OCI-LY7 (cell line): ENCODE results near the gene GADD45A. TPM values are rescaled to one million over a fixed set of nuclear protein-coding genes. Genes with fewer than 3 reads are reported as not detected.

Source experiments
- BruUV-seq: library from RNA; stranded (reverse); fragments of 400-500 nt; replicated peaks from 2 replicates; lab custom pipeline; 2021; lab: Mats Ljungman, UMichigan
- CTCF ChIA-PET: fragments of 300-600 bp; sonication (Branson Sonifier 250); formaldehyde crosslinking; loops from one replicate; lab custom pipeline; 2022; ENCODE audit warnings: antibody characterized with exemption; ENCODE audit not compliant: unreplicated experiment; lab: Charles Lee
- POLR2A ChIA-PET: fragments of 300-600 bp; sonication (Branson Sonifier 250); formaldehyde crosslinking; loops from one replicate; lab custom pipeline; 2022; ENCODE audit warnings: antibody characterized with exemption; lab: Charles Lee
- DNase-seq: peaks from one replicate; pipeline ENCODE4 v3.0.0-alpha.2; 2015; ENCODE audit warnings: low spot score
- H2AFZ ChIP-seq: fragments of 200-600 bp; sonication (generic), shearing (Covaris generic); 2 replicates; pipeline ENCODE4 v1.6.1; 2014; ENCODE audit warnings: mild to moderate bottlenecking, antibody characterized with exemption, low read length, moderate library complexity
- H3K27ac ChIP-seq: fragments of 200-600 bp; sonication (generic); 2 replicates; pipeline ENCODE4 v1.5.1; 2014; ENCODE audit warnings: mixed run types, low read depth, mild to moderate bottlenecking, moderate library complexity, low read length, inconsistent platforms; ENCODE audit not compliant: poor library complexity, severe bottlenecking
- H3K36me3 ChIP-seq: fragments of 200-600 bp; sonication (generic); 2 replicates; pipeline ENCODE4 v1.6.1; 2014; ENCODE audit warnings: mild to moderate bottlenecking, antibody characterized with exemption, low read length, moderate library complexity, mixed read lengths; ENCODE audit not compliant: insufficient read depth
- H3K4me1 ChIP-seq: fragments of 200-600 bp; sonication (generic); 2 replicates; pipeline ENCODE4 v1.5.1; 2014; ENCODE audit warnings: mild to moderate bottlenecking, low read length; ENCODE audit not compliant: insufficient read depth, poor library complexity, severe bottlenecking
- H3K4me2 ChIP-seq: fragments of 200-600 bp; sonication (generic); 2 replicates; pipeline ENCODE4 v1.6.1; 2014; ENCODE audit warnings: mild to moderate bottlenecking, low read length
- H3K4me3 ChIP-seq: fragments of 200-600 bp; sonication (generic); 2 replicates; pipeline ENCODE4 v1.5.1; 2014; ENCODE audit warnings: mild to moderate bottlenecking, low read depth, low read length; ENCODE audit not compliant: poor library complexity, severe bottlenecking
- H3K79me2 ChIP-seq: fragments of 200-600 bp; sonication (generic); 2 replicates; pipeline ENCODE4 v1.6.1; 2016; ENCODE audit warnings: low read depth, mild to moderate bottlenecking, low read length, moderate library complexity, mixed read lengths; ENCODE audit not compliant: insufficient read depth
- H3K9me2 ChIP-seq: fragments of 200-600 bp; sonication (generic); 2 replicates; pipeline ENCODE4 v1.6.1; 2016; ENCODE audit warnings: mild to moderate bottlenecking, low read length, mixed read lengths; ENCODE audit not compliant: insufficient read depth
- H3K9me3 ChIP-seq: fragments of 200-600 bp; sonication (generic); 2 replicates; pipeline ENCODE4 v1.6.1; 2014; ENCODE audit warnings: mild to moderate bottlenecking, mixed run types, low read length, mixed read lengths
- H4K20me1 ChIP-seq: fragments of 200-600 bp; sonication (generic); 2 replicates; pipeline ENCODE4 v1.6.1; 2014; ENCODE audit warnings: mild to moderate bottlenecking, antibody characterized with exemption, low read length, moderate library complexity, mixed read lengths; ENCODE audit not compliant: insufficient read depth
- EZH2phosphoT487 ChIP-seq: fragments of 200-600 bp; sonication (generic); IDR thresholded peaks from 2 replicates; pipeline ENCODE4 v1.6.1; 2018; ENCODE audit warnings: low read depth, borderline replicate concordance, mild to moderate bottlenecking, mixed run types, antibody characterized with exemption, low read length, moderate library complexity, mixed read lengths
- intact Hi-C: fragments of 100-400 bp; cut with micrococcal nuclease; formaldehyde crosslinking; loops from one replicate; pipeline ENCODE4 v1.10.0; 2022; ENCODE audit not compliant: unreplicated experiment
- total RNA-seq, 2 experiments: library from RNA; depleted of rRNA in 1 of 2; stranded (reverse); fragments of >200 nt in 1 of 2; shearing (Covaris generic) in 1 of 2; gene quantifications; 2 replicates each; pipeline ENCODE4 v1.2.3, GENCODE V29; 2014 to 2022
- TF ChIP-seq, protein P1 (sequence below): fragments of 200-600 bp; sonication (generic); conservative IDR thresholded peaks from 2 replicates; pipeline ENCODE4 v1.5.1; 2014; ENCODE audit warnings: mild to moderate bottlenecking, antibody characterized with exemption, low read length, moderate library complexity, mixed read lengths

Gene GADD45A
- total RNA-seq, 2 experiments from 2014 or later = 46.8 to 48.6 TPM

DNA sequence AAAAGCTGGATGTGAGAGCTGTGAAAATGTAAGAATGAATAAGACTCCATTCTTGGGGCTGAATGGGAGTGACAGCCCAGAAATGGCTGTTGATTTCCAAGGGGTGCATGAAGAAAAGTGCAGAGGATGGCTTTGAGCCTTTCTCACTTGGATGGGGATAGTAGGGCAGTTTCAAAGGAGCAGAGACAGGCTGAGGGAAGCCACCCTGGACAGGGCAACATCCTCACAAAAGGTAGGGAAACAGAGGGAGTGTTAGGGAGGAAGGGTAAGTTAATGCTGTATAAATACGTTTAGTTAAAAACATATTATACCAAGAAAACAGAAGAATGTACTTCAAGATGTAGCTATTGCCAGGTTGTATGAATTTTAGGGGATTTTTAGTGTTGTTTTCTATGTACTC lies 38.1 kb downstream of the GADD45A start:
- intact Hi-C loops = no loop called here
- H3K9me2 ChIP-seq = no peaks in the 10 kb centered on the region
- peak overlapping the region; percentile 47; the same call in 1 of the 2 replicates for H2AFZ ChIP-seq
- no peaks in the 10 kb centered on the region for H3K9me3 ChIP-seq
- POLR2A ChIA-PET = interaction anchor here (1.2 to 5.9 kb wide), 2 partner anchors 9 to 19 kb away, joined by 4 to 51 read pairs; no protein-coding TSS in a partner anchor
- CTCF ChIA-PET = no interaction called here
- H4K20me1 ChIP-seq = no peaks in the 10 kb centered on the region
- no peak for DNase-seq
- H3K4me2 ChIP-seq = no peak overlapping the region
- H3K4me1 ChIP-seq = peaks cover 30% of the 10 kb centered on the region
- TF ChIP-seq EZH2phosphoT487 = no peak
- TF ChIP-seq, protein P1, sequence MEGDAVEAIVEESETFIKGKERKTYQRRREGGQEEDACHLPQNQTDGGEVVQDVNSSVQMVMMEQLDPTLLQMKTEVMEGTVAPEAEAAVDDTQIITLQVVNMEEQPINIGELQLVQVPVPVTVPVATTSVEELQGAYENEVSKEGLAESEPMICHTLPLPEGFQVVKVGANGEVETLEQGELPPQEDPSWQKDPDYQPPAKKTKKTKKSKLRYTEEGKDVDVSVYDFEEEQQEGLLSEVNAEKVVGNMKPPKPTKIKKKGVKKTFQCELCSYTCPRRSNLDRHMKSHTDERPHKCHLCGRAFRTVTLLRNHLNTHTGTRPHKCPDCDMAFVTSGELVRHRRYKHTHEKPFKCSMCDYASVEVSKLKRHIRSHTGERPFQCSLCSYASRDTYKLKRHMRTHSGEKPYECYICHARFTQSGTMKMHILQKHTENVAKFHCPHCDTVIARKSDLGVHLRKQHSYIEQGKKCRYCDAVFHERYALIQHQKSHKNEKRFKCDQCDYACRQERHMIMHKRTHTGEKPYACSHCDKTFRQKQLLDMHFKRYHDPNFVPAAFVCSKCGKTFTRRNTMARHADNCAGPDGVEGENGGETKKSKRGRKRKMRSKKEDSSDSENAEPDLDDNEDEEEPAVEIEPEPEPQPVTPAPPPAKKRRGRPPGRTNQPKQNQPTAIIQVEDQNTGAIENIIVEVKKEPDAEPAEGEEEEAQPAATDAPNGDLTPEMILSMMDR = no peak
- H3K27ac ChIP-seq = no peak overlapping the region
- H3K79me2 ChIP-seq = no peaks in the 10 kb centered on the region
- no TSS peak for BruUV-seq
- H3K4me3 ChIP-seq = no peak overlapping the region
- no peaks in the 10 kb centered on the region for H3K36me3 ChIP-seq

DNA sequence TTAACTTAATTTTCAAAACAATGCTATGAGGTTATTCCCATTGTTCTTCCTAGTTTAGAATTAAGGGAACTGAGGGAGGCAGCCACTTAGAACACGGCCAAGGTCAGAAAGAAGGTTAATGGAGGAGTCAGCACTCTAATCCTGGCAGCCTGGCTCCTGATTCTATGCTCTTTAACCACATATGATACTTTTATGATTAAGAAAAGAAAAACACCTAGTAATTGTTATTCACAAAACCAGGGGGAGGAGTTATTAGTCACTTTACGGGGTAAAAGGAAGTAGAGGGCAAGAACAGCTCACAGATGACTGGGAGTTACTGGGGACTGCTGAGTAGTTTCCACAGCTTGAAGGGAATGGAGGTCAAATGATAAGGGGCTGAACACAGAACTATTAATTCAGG lies 38.6 kb downstream of the GADD45A start:
- DNase-seq = no peak
- Histone ChIP-seq H2AFZ (peak overlapping the region; percentile 47; the same call in 1 of the 2 replicates), H3K79me2 (no peaks in the 10 kb centered on the region), H3K27ac (no peak overlapping the region), H3K4me2 (no peak overlapping the region), H3K9me3 (no peaks in the 10 kb centered on the region), H3K36me3 (no peaks in the 10 kb centered on the region), H3K4me3 (no peak overlapping the region), H3K9me2 (no peaks in the 10 kb centered on the region), H3K4me1 (peaks cover 35% of the 10 kb centered on the region), H4K20me1 (no peaks in the 10 kb centered on the region)
- intact Hi-C loops = no loop called here
- TF ChIP-seq EZH2phosphoT487 = no peak
- TF ChIP-seq, protein P1 = no peak
- POLR2A ChIA-PET = interaction anchor here (0.6 to 5.9 kb wide), 3 partner anchors 9 to 41 kb away, joined by 3 to 51 read pairs (median 4); no protein-coding TSS in a partner anchor
- BruUV-seq = no TSS peak
- CTCF ChIA-PET = no interaction called here

DNA sequence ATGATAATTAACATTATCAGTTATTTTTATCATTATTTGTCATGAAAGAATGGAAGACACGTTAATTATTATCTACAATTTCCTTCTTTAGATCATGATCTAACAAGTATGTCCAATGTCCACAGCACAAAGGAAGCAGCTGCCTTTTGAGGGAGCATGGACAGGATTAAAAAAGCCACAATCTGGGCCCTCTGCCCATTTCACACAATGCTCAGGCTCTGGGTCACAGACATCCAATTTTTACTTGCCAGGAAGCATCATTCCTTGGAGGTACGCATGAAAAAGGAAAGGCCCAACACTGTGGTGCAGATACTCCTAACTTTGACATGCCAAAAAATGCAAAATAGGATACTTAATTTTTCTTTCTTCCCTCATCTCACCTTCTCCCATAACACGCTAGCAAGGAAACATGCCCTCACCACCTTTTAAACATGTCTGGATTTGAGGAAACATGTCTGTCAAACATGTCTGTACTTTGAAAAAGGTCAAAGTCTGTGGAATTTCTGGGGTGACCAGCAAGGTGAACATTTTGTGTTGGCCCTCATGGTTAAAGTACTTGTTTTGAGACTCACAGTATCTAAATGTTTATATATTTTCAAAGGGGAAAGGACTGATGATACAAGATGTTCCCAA lies 40.0 kb downstream of the GADD45A start:
- Histone ChIP-seq H3K4me3 (no peak overlapping the region), H4K20me1 (no peaks in the 10 kb centered on the region), H3K36me3 (no peaks in the 10 kb centered on the region), H3K4me2 (no peak overlapping the region), H3K9me3 (no peaks in the 10 kb centered on the region), H3K79me2 (no peaks in the 10 kb centered on the region), H3K4me1 (peaks cover 36% of the 10 kb centered on the region), H3K9me2 (no peaks in the 10 kb centered on the region), H2AFZ (no peak overlapping the region), H3K27ac (no peak overlapping the region)
- DNase-seq = no peak
- intact Hi-C loops = no loop called here
- TF ChIP-seq EZH2phosphoT487 = no peak
- TF ChIP-seq, protein P1 = no peak
- CTCF ChIA-PET = no interaction called here
- POLR2A ChIA-PET = interaction anchor here (1.5 to 1.6 kb wide), 2 partner anchors 10 to 12 kb away, joined by 3 to 4 read pairs; no protein-coding TSS in a partner anchor
- BruUV-seq = no TSS peak
